Fibroblast of lung (primary cell): Measurements from ENCODE around the gene SLC4A1. TPM values are rescaled to one million over a fixed set of nuclear protein-coding genes. Genes with fewer than 3 reads are reported as not detected.

Experiments
- DNase-seq, 2 donors: peaks; one replicate each; pipeline versions ENCODE4 v3.0.0 to v3.0.0-alpha.2; 2010; ENCODE audit warnings: low read depth in 2 of 2
- H2AFZ ChIP-seq: 2 replicates; pipeline ENCODE4 v1.5.1; 2012; ENCODE audit warnings: low read length, control low read depth, inconsistent platforms
- H3K27ac ChIP-seq: 2 replicates; pipeline ENCODE4 v1.5.1; 2011; ENCODE audit warnings: low read length, control low read depth; ENCODE audit not compliant: insufficient read depth
- H3K27me3 ChIP-seq: 2 replicates; pipeline ENCODE4 v1.5.1; 2011; ENCODE audit warnings: mild to moderate bottlenecking, low read length; ENCODE audit not compliant: control insufficient read depth, insufficient read depth
- H3K36me3 ChIP-seq: 2 replicates; pipeline ENCODE4 v1.5.1; 2011; ENCODE audit warnings: low read length; ENCODE audit not compliant: control insufficient read depth, insufficient read depth
- H3K4me1 ChIP-seq: 2 replicates; pipeline ENCODE4 v1.5.1; 2011; ENCODE audit warnings: low read length; ENCODE audit not compliant: control insufficient read depth, insufficient read depth; ENCODE audit errors: extremely low read depth
- H3K4me2 ChIP-seq: 2 replicates; pipeline ENCODE4 v1.5.1; 2011; ENCODE audit warnings: low read length, control low read depth; ENCODE audit not compliant: insufficient read depth; ENCODE audit errors: extremely low read depth
- H3K4me3 ChIP-seq, 4 experiments: fragments of 200-600 bp in 1 of 4; sonication (generic) in 1 of 4; replicated peaks in 1 of 4; 2 replicates each; pipeline ENCODE4 v1.5.1; 2011 to 2016; ENCODE audit warnings: low read length in 4 of 4, low read depth in 3 of 4, mild to moderate bottlenecking in 3 of 4, control low read depth in 2 of 4, inconsistent platforms in 1 of 4, mixed read lengths in 1 of 4; ENCODE audit not compliant: insufficient read depth in 1 of 4; ENCODE audit errors: control extremely low read depth in 1 of 4
- H3K79me2 ChIP-seq: 2 replicates; pipeline ENCODE4 v1.5.1; 2012; ENCODE audit warnings: mild to moderate bottlenecking, low read length, inconsistent platforms; ENCODE audit not compliant: control insufficient read depth, insufficient read depth
- H3K9ac ChIP-seq: 2 replicates; pipeline ENCODE4 v1.5.1; 2011; ENCODE audit warnings: mild to moderate bottlenecking, low read length, control low read depth; ENCODE audit not compliant: insufficient read depth
- H3K9me3 ChIP-seq: 2 replicates; pipeline ENCODE4 v1.5.1; 2012; ENCODE audit warnings: low read depth, low read length; ENCODE audit not compliant: control insufficient read depth, insufficient read depth
- H4K20me1 ChIP-seq: 2 replicates; pipeline ENCODE4 v1.5.1; 2011; ENCODE audit warnings: low read length; ENCODE audit not compliant: control insufficient read depth, insufficient read depth; ENCODE audit errors: extremely low read depth
- CTCF ChIP-seq, 2 donors: IDR thresholded peaks in 1 of 2; conservative IDR thresholded peaks in 1 of 2; 1 replicate in 1 of 2; 2 replicates in 1 of 2; pipeline ENCODE4 v1.5.1; 2011 to 2012; ENCODE audit warnings: low read length in 2 of 2, control low read depth in 1 of 2, inconsistent platforms in 1 of 2, low read depth in 1 of 2, mild to moderate bottlenecking in 1 of 2
- EZH2 ChIP-seq: IDR thresholded peaks from 2 replicates; pipeline ENCODE4 v1.5.1; 2012; ENCODE audit warnings: low read length, control low read depth, mild to moderate bottlenecking; ENCODE audit errors: missing control alignments
- polyA plus RNA-seq, 2 donors: library from polyadenylated mRNA; depleted of rRNA in 1 of 2; stranded (reverse) in 1 of 2; unstranded in 1 of 2; fragments of >200 nt; gene quantifications; 2 replicates each; pipeline ENCODE4 v1.2.1, GENCODE V29; 2011 to 2012; ENCODE audit warnings: missing spikeins in 1 of 2
- total RNA-seq: library from RNA; depleted of rRNA; stranded (reverse); fragments of >200 nt; gene quantifications from 2 replicates; pipeline ENCODE4 v1.2.1, GENCODE V29; 2014

The SLC4A1 gene
- total and polyA plus RNA-seq, 2 donors (not counting 1 experiment from before 2014, with no cell fraction given) = not detected

- no peaks in the 10 kb centered on the region for H3K9me3 ChIP-seq
- no peaks in the 10 kb centered on the region for H3K36me3 ChIP-seq
Observed at GRCh38 chr17:44263345-44263902, 4.5 kb downstream of the SLC4A1 start.

DNA sequence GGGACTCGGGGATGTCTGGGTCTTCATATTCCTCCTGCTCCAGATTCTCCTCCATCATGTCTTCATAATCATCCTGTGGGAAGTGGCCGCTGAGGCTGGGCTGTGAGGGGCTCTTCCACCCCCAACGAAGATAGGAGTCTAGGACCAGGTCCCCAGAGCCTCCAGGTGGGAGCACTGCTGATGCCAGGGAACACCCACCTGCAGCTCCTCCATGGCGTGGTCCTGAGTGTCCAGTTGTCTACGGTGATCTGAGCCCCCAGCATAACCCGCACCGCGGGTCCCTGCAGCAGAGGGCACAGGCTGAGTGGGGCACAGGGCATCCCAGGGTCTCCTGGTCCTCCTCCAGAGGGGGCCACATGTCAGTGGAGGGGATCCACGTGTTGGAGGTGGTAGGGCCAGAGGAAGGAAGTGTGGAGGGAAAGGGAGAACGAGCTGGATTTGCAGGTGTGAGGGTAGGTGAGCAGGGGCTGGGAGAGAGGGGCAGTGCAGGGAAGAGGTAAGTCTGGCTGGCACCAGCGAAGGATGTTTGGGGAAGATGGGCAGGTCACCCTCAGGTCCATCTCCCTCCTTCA, 5.2 kb downstream of the SLC4A1 start:
- TF ChIP-seq EZH2 = no peak
- no peak for TF ChIP-seq CTCF (conservative IDR thresholded peaks at IDR 0.05 in 1 of 2, IDR thresholded peaks at IDR 0.05 in 1 of 2; ENCODE audit: low read depth in 1 of 2, low read length in 2 of 2)
- Histone ChIP-seq H3K4me2 (no peak overlapping the region), H2AFZ (no peak overlapping the region), H4K20me1 (no peaks in the 10 kb centered on the region), H3K79me2 (no peaks in the 10 kb centered on the region), H3K9ac (no peak overlapping the region), H3K27me3 (peaks cover 2% of the 10 kb centered on the region), H3K36me3 (no peaks in the 10 kb centered on the region), H3K4me3 (no peak overlapping the region), H3K9me3 (no peaks in the 10 kb centered on the region), H3K4me1 (no peaks in the 10 kb centered on the region), H3K27ac (no peak overlapping the region)
- no peak for DNase-seq

More at GRCh38 chr17:44263345-44263902, 4.5 kb downstream of the SLC4A1 start:
- Histone ChIP-seq H3K27ac (no peak overlapping the region), H3K79me2 (no peaks in the 10 kb centered on the region), H3K4me1 (no peaks in the 10 kb centered on the region), H3K27me3 (peaks cover 2% of the 10 kb centered on the region), H3K9ac (no peak overlapping the region), H4K20me1 (no peaks in the 10 kb centered on the region), H3K4me3 (no peak overlapping the region), H3K4me2 (no peak overlapping the region), H2AFZ (no peak overlapping the region)
- no peak for TF ChIP-seq EZH2
- TF ChIP-seq CTCF (conservative IDR thresholded peaks at IDR 0.05 in 1 of 2, IDR thresholded peaks at IDR 0.05 in 1 of 2; ENCODE audit: low read depth in 1 of 2, low read length in 2 of 2) = no peak
- DNase-seq = no peak

DNA sequence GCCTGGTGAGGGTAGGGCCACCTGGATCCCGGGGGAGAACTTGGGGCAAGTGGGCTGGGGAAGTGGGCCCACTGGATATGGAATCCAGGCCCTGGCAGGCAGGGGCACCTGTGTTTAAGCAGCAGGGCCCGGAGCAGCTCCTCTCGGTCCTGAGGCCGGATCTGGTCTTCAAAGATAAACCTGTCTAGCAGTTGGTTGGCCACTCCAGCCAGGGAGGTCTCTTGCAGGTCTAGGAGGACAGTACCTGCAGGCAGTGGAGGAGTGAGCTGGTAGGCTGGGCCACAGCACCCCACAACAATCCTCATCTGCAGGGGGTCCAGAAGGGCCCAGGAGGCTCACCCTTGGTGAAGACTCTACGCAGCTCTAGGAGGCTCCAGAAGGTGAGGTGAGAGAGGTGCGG, 7.6 kb downstream of the SLC4A1 start:
- Histone ChIP-seq H3K27ac (no peak overlapping the region), H3K79me2 (no peaks in the 10 kb centered on the region), H3K4me3 (no peak overlapping the region), H3K4me1 (no peaks in the 10 kb centered on the region), H3K9ac (no peak overlapping the region), H3K27me3 (peaks cover 4% of the 10 kb centered on the region), H3K9me3 (no peaks in the 10 kb centered on the region), H2AFZ (no peak overlapping the region), H4K20me1 (no peaks in the 10 kb centered on the region), H3K36me3 (no peaks in the 10 kb centered on the region), H3K4me2 (no peak overlapping the region)
- no peak for DNase-seq
- no peak for TF ChIP-seq EZH2
- TF ChIP-seq CTCF (conservative IDR thresholded peaks at IDR 0.05 in 1 of 2, IDR thresholded peaks at IDR 0.05 in 1 of 2; ENCODE audit: low read depth in 1 of 2, low read length in 2 of 2) = no peak
